Heart left ventricle (tissue), 16 donors: ENCODE measurements around the gene MARVELD2. TPM values are rescaled to one million over a fixed set of nuclear protein-coding genes. Genes with fewer than 3 reads are reported as not detected.
A peak's percentile ranks its signal among the peaks of the same experiment; 100 is the strongest.

Source experiments
- ATAC-seq, 4 donors: fragments of 200-7000 bp; cut with Tn5 transposase; one replicate each; pipeline ENCODE4 v1.9.1; 2020 to 2022; ENCODE audit warnings: moderate library complexity in 4 of 4, mild to moderate bottlenecking in 3 of 4, moderate number of reproducible peaks in 1 of 4
- DNase-seq, 5 donors: peaks; one replicate each; pipeline ENCODE4 v3.0.0-alpha.2; 2020
- H3K27ac ChIP-seq, 12 donors: fragments of 200-600 bp; sonication (generic) in 4 of 12; one replicate each; pipeline versions ENCODE4 v1.5.0 to v1.8.0; 2016 to 2022; ENCODE audit warnings: mild to moderate bottlenecking in 2 of 12
- H3K27me3 ChIP-seq, 9 donors: fragments of 200-600 bp; sonication (generic) in 2 of 9; one replicate each; pipeline versions ENCODE4 v1.5.1 to v1.8.0; 2016 to 2022; ENCODE audit warnings: mild to moderate bottlenecking in 3 of 9
- H3K36me3 ChIP-seq, 9 donors: fragments of 200-600 bp; sonication (generic) in 2 of 9; one replicate each; pipeline versions ENCODE4 v1.5.0 to v1.8.0; 2018 to 2022; ENCODE audit warnings: mild to moderate bottlenecking in 2 of 9
- H3K4me1 ChIP-seq, 12 donors: fragments of 200-600 bp; sonication (generic) in 4 of 12; one replicate each; pipeline versions ENCODE4 v1.5.0 to v1.8.0; 2016 to 2022; ENCODE audit warnings: mild to moderate bottlenecking in 3 of 12
- H3K4me3 ChIP-seq, 12 donors: fragments of 200-600 bp; sonication (generic) in 4 of 12; one replicate each; pipeline versions ENCODE4 v1.5.0 to v1.8.0; 2017 to 2022; ENCODE audit warnings: mild to moderate bottlenecking in 9 of 12, moderate library complexity in 4 of 12
- H3K9me3 ChIP-seq, 12 donors: fragments of 200-600 bp; sonication (generic) in 4 of 12; one replicate each; pipeline versions ENCODE4 v1.5.0 to v1.8.0; 2016 to 2022; ENCODE audit warnings: mild to moderate bottlenecking in 1 of 12
- POLR2A ChIP-seq, 2 donors: fragments of 450-650 bp; IDR thresholded peaks; one replicate each; pipeline ENCODE4 v1.6.1; 2017; ENCODE audit warnings: antibody characterized with exemption in 2 of 2, mild to moderate bottlenecking in 2 of 2, moderate library complexity in 2 of 2
- WGBS, 4 donors: extraction: QIAGEN DNeasy Blood & Tissue Kit in 2 of 4; methylation state at CpG; one replicate each; pipeline versions ENCODE4 v1.1.5 to v1.1.7; 2013 to 2018; 5-methylcytosine and 5-hydroxymethylcytosine counted together
- intact Hi-C, 10 donors: fragments of 100-400 bp; cut with DNase I; formaldehyde crosslinking; loops; one replicate each; pipeline versions ENCODE4 v1.11.1 to v1.14.2; 2022
- polyA plus RNA-seq, 2 donors: library from polyadenylated mRNA; stranded (reverse); fragments of 200-250 nt; gene quantifications; one replicate each; pipeline ENCODE4 v1.2.3, GENCODE V29; 2013
- total RNA-seq, 9 donors: library from RNA; depleted of rRNA in 2 of 9; stranded (reverse); fragments of >200 nt in 2 of 9; fragmentation: NEBNext Ultra II Directional in 3 of 9; extraction: Animal tissue kit (Norgen Biotek cat#: 25700) in 3 of 9; gene quantifications; one replicate each; pipeline versions ENCODE4 v1.1.0 to v1.2.4, GENCODE V29; 2016 to 2023
- TF ChIP-seq, protein P1 (sequence below), 12 donors: fragments of 200-600 bp; sonication (generic) in 4 of 12; IDR thresholded peaks; one replicate each; pipeline versions ENCODE4 v1.5.0 to v1.8.0; 2018 to 2022; ENCODE audit warnings: antibody characterized with exemption in 12 of 12, mild to moderate bottlenecking in 5 of 12
- donor health status: ischemic (EF 13 %, LVEDD 7.1; RV severe dilation, severe dysfunction).
- donor health status: healthy with polysubstance abuse.
- donor health status: DM: no; HTN: yes; CAD: no.
- donor health status: DM: no; HTN: no; CAD: no.
- donor health status: ischemic (EF 25% LVEDD 6.9; RV normal size, moderate dysfunction).
- donor health status: ischemic (EF 25% LVEDD 5.7; RV mildly dilated, moderate dysfunction).
- donor health status: healthy.
- donor health status: DM: yes; HTN: yes; CAD: no.
- donor health status: ischemic (EF 35%, LVEDD 5.7; RV mildly dilated, moderate dysfunction).
- donor health status: nonischemic (EF 11% LVEDD 7.7; RV severe dilation, severe dysfunction).
- donor health status: DM: yes; HTN: yes; CAD: no.
- donor health status: PGD.
- donor health status: ischemic (EF 29% LVEDD 5.4; RV normal size, mild dysfunction).
- donor health status: nonischemic (EF 23%, LVEDD 6.1; RV moderate dilation, normal function).

The MARVELD2 gene
- total and polyA plus RNA-seq, 11 donors: 0.27 to 3.8 (median 1.5) TPM

DNA sequence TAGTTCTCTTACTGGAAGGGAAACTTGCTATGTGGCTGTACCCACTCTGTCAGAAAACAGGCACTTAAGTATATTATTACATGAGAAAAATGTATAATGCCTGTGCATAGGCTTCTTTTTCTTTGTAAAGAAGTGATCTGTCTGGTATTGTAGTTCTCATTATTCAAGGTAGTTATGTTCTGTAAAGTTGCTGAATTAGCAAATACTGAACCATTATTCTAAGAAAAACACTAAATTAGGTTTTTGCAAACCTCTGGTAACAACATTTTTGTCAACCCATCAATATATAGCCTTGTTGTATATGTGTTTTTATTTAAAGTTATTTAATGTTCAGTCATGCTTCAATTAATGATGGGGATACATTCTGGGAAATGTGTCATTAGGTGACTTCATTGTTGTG lies 36.5 kb upstream of the MARVELD2 start:
- peaks cover 0 to 93% (median 83%) of the 10 kb centered on the region in 9 donors for H3K36me3 ChIP-seq
- TF ChIP-seq, protein P1, sequence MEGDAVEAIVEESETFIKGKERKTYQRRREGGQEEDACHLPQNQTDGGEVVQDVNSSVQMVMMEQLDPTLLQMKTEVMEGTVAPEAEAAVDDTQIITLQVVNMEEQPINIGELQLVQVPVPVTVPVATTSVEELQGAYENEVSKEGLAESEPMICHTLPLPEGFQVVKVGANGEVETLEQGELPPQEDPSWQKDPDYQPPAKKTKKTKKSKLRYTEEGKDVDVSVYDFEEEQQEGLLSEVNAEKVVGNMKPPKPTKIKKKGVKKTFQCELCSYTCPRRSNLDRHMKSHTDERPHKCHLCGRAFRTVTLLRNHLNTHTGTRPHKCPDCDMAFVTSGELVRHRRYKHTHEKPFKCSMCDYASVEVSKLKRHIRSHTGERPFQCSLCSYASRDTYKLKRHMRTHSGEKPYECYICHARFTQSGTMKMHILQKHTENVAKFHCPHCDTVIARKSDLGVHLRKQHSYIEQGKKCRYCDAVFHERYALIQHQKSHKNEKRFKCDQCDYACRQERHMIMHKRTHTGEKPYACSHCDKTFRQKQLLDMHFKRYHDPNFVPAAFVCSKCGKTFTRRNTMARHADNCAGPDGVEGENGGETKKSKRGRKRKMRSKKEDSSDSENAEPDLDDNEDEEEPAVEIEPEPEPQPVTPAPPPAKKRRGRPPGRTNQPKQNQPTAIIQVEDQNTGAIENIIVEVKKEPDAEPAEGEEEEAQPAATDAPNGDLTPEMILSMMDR (IDR thresholded peaks at IDR 0.05): no peak
- no peak for TF ChIP-seq POLR2A (IDR thresholded peaks at IDR 0.05)

DNA sequence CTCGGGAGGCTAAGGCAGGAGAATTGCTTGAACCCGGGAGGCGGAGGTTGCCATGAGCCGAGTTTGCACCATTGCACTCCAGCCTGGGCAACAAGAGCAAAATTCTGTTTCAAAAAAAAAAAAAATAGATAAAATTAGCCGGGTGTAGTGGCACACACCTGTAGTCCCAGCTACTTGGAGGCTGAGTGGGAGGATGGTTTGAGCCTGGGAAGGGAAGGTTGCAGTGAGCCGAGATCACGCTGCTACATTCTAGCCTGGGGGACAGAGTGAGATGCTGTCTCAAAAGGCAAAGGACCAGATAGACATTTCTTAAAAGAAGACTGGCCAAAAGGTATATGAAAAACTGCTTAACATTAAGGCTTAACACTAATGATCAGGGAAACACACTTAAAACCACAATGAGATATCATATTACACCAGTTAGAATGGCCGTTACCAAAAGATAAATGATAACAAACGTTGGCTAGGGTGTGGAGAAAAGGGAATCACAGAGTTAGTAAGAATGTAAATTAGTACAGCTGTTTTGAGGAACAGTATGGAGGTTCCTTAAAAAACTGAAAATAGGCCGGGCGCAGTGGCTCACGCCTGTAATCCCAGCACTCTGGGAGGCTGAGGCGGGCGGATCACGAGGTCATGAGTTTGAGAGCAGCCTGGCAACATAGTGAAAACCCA lies 10.1 kb upstream of the MARVELD2 start:
- Histone ChIP-seq H3K36me3 (peaks cover 0 to 91% (median 64%) of the 10 kb centered on the region in 9 donors), H3K27ac (no peak overlapping the region), H3K4me3 (no peak overlapping the region), H3K4me1 (no peaks in the 10 kb centered on the region), H3K27me3 (no peaks in the 10 kb centered on the region), H3K9me3 (peaks cover 0 to 6% (median 0%) of the 10 kb centered on the region in 12 donors)
- no peak for TF ChIP-seq POLR2A (IDR thresholded peaks at IDR 0.05)
- TF ChIP-seq, protein P1 (IDR thresholded peaks at IDR 0.05): no peak
- DNase-seq (no peak), ATAC-seq (no peak)
- WGBS, 4 donors: 88 to 91% (median 90%) methylated on average over 15 of the region's 15 CpGs
- intact Hi-C loops: no loop called here

More for the DNA sequence above, 36.5 kb upstream of the MARVELD2 start:
- intact Hi-C loops: loop anchor here in 1 of 10 donors (10.0 kb wide), 1 partner anchor 64 kb away; no protein-coding TSS in a partner anchor
- Histone ChIP-seq H3K27me3 (no peaks in the 10 kb centered on the region), H3K4me1 (peaks cover 0 to 7% (median 0%) of the 10 kb centered on the region in 12 donors), H3K4me3 (no peak overlapping the region), H3K9me3 (no peaks in the 10 kb centered on the region), H3K27ac (no peak overlapping the region)
- no peak for DNase-seq
- no peak for ATAC-seq

DNA sequence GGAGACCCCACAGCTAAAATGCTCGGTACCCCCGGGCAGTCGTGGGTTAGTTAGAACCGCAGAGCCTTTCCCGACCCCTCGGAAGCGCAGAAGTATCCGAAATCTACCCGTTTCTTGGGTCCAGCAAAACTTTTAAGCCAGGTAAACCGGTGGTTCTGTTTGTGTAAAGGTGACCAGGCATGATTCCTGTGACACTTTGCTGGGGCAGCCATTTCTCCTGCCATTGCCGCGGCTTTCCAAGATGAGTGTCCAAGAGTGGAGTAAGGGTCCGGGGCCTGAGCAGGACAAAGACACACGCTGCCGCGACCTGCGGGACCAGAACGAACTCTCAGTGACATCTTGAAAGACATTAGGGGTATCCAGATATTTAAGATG lies 655 bp downstream of the MARVELD2 start:
- TF ChIP-seq, protein P1 (IDR thresholded peaks at IDR 0.05): no peak
- TF ChIP-seq POLR2A (IDR thresholded peaks at IDR 0.05): no peak
- intact Hi-C loops: no loop called here
- Histone ChIP-seq H3K9me3 (no peaks in the 10 kb centered on the region), H3K36me3 (peaks cover 0 to 41% (median 19%) of the 10 kb centered on the region in 9 donors), H3K4me1 (peaks cover 0 to 10% (median 0%) of the 10 kb centered on the region in 12 donors), H3K27me3 (peaks cover 0 to 8% (median 0%) of the 10 kb centered on the region in 9 donors), H3K4me3 (peak overlapping the region; percentile 38 to 80 (median 64)), H3K27ac (no peak overlapping the region)
- WGBS, 4 donors: 47 to 63% (median 57%) methylated on average over 16 to 18 of the region's 18 CpGs
- no peak for DNase-seq
- no peak for ATAC-seq

DNA sequence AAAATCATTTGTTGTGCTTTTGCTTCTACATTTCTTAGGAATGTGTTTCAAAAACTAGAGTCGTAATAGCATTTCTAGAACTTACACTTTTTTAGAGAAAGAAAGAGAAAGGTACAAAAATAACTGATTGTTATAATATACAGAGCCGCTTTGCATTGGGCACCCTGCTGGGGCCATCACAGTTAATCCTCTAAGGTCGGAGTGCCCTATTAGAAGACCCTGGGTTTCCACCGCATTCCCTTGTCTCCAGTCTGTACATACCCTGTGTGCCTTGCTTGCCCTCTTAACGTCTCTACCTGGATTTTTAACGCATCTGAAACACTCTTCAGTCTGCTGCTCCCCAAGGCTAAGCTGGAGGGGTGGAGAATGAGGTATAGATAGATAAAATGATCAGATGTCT lies 1.3 kb downstream of the MARVELD2 start:
- intact Hi-C loops: no loop called here
- WGBS, 4 donors: 92% methylated on average over 6 of the region's 6 CpGs

More for the DNA sequence above, 1.3 kb downstream of the MARVELD2 start:
- Histone ChIP-seq H3K4me3 (no peak overlapping the region), H3K36me3 (peaks cover 0 to 35% (median 16%) of the 10 kb centered on the region in 9 donors), H3K27me3 (peaks cover 0 to 8% (median 0%) of the 10 kb centered on the region in 9 donors), H3K9me3 (no peaks in the 10 kb centered on the region), H3K4me1 (peaks cover 0 to 10% (median 0%) of the 10 kb centered on the region in 12 donors), H3K27ac (no peak overlapping the region)
- DNase-seq (no peak), ATAC-seq (no peak)
- no peak for TF ChIP-seq POLR2A (IDR thresholded peaks at IDR 0.05)
- TF ChIP-seq, protein P1 (IDR thresholded peaks at IDR 0.05): no peak
